ENCODE results near the gene ATG16L2.
"Not testable (repeated sequence)": the region's sequence is repeated elsewhere in the genome, so short reads cannot be mapped to it uniquely, and the experiment has no call there.

ATG16L2 gene

DNA sequence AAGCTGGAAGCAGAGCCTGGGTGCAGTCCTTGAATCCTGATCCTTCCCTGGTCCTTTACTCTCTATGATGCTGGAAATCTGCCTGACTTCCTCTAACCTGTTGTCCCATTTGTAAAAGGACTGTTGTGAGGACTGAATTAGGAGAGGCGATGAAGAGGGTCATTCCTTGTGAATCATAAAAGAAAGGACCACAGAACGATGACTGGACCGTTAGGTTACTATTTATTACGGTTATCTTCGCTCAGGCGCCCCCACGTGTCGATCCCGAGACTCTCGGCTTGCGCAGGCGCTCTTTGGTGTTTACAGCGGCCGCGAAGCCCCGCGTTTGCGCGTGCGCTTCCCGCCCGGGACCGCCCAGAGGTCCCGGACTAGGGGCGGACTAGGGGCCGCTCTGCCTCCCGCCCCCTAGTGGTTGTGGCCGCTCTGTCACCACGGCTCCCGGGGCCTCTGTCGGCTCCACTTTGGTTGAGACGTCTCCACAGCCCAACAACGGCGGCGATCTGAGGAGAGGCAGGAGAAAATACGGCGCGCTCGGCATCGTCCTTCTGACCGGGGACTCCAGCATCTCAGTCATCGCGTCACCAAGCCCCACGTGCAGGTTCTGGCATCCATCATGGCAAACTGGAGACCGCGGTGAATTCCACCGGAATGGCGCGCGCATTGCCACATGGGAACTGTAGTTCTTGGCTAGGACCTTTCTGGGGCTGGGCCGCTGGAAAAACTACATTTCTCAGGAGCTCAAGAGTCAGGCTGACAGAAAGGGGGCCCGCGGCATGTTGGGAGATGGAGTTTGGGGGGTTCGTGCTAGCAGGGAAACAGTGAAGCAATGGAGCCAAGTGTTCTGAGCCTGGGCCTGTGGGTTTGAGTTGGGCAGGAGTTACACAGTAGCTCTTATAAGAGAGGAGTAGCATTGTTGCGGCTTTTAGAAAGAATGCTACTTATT, 20.5 kb upstream of the ATG16L2 start, which contains the start of gene STARD10:
TSS of gene STARD10 (minus strand) at position 623 of the 943 bp plus-strand sequence. CDS start 12,866 bp downstream, outside the sequence.
- in situ Hi-C loops (cut with MboI; ENCODE audit: low sequenced_read_pairs) = no loop called here

DNA sequence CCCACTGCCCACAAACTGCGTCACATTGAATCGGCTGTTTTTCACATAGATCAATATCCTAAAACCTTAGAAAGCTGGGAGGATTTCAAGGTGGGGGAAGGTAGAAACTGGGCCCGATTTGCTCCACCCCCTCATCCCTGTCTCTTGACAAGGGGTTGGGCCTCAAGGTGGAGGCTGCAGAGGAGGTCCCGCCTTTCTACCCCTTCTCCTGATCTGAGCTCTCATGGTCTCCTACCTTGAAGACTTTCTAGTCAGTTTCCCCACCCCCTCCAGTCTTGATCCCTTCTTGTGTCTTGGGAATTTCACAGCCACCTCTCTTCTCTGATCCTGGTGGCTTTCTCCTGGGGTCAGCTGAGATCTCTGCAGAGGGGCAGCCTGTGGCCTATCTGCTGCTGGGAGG, 15.8 kb upstream of the ATG16L2 start:
- in situ Hi-C loops (cut with MboI; ENCODE audit: low sequenced_read_pairs) = no loop called here

DNA sequence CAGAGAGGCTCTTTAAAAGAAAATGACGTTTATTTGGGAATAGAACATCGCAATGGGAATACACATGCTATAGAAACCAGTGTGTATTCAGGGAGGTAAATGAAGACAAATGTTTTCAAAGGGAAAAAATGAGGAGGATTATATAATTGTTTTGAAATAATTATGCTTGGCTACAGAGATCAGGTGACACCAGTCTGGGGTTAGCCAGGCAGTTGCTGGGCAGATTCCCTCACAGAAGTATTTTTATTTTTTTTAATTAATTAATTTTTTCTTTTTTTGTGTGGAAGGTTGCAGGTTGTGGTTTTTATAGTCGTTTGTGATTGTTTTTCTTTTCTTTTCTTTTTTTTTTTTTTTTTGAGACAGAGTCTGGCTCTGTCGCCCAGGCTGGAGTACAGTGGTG, 14.8 kb upstream of the ATG16L2 start:
- in situ Hi-C loops (cut with MboI; ENCODE audit: low sequenced_read_pairs) = no loop called here

DNA sequence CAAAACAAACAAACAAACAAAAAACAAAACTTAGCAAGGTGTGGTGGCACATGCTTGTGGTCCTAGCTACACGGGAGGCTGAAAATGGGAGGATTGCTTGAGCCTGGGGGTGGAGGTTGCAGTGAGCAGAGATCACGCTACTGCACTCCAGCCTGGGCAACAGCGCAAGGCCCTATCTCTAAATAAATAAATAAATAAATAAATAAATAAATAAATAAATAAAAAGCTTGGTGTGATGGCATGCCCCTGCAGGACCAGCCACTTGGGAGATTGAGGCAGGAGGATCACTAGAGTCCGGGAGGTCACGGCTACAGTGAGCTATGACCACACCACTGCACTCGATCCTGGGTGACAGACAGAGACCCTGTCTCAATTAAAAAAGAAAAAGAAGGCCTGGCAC, 11.4 kb upstream of the ATG16L2 start:
- in situ Hi-C loops (cut with MboI; ENCODE audit: low sequenced_read_pairs) = no loop called here

DNA sequence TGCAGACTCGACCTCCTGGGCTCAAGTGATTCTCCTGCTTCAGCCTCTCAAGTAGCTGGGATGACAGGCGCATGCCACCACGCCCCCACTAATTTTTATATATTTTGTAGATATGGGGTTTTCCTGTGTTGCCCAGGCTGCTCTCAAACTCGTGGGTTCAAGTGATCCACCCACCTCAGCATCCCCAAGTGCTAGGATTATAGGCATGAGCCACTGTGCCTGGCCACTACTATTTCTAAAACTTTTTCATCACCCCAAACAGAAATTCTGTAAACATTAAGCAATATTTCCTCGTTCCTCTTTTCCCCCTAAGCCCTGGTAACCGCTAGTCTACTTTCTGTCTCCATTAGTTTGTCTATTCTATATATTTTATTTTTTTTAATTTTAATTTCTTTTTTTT, 9.0 kb upstream of the ATG16L2 start:
- in situ Hi-C loops (cut with MboI; ENCODE audit: low sequenced_read_pairs) = no loop called here

DNA sequence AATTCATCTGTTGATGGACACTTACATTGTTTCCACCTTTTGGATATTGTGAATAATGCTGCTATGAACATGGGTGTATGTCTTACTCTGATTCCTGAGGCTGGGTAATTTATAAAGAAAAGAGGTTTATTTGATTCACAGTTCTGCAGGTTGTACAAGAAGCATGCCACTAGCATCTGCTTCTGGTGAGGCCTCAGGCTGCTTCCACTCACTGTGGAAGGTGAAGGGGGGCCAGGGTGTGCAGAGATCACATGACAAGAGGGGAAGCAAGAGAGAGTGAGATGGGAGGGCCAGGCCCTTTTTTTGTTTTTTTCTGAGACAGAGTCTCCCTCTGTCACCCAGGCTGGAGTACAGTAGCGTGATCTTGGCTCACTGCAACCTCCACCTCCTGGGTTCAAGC, 7.8 kb upstream of the ATG16L2 start:
- in situ Hi-C loops (cut with MboI; ENCODE audit: low sequenced_read_pairs) = not testable (repeated sequence)

DNA sequence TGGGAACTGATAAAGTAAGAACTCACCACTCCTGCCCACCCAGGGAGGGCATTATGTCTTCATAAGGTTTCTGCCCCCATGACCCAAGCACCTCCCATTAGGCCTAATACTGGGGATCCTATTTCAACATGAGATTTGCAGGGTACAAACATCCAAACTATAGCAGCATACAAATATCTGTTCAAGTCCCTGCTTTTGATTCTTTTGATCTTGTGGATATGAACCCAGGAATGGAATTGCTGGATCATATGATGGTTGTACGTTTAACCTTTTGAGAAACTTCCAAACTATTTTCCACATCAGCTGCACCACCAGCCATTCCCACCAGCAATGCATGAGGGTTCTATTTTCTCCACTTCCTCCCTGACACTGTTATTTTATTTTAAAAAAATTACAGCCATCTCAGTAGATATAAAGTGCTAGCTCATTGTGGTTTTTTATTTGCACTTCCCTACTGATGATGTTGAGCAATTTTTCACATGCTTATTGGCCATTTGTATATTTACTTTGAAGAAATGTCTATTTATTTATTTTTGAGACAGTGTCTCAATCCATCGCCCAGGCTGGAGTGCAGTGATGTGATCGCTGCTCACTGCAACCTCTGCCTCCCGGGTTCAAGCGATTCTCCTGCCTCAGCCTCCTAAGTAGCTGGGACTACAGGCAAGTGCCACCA, 7.1 kb upstream of the ATG16L2 start:
- in situ Hi-C loops (cut with MboI; ENCODE audit: low sequenced_read_pairs) = no loop called here

DNA sequence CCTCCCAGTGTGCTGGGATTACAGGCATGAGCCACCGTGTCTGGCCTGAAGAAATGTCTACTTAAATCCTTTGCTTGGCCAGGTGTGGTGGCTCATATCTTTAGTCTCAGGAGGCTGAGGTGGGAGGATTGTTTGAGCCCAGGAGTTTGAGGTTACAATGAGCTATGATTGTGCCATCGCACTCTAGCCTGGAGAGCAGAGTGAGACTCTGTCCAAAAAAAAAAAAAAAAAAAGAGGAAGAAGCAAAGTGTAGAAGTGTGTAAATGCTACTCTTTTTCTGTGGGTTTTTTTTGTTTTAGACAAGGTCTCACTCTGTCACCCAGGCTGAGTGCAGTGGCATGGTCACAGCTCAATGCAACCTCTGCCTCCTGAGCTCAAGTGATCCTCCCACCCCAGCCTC, 6.4 kb upstream of the ATG16L2 start:
- in situ Hi-C loops (cut with MboI; ENCODE audit: low sequenced_read_pairs) = no loop called here

DNA sequence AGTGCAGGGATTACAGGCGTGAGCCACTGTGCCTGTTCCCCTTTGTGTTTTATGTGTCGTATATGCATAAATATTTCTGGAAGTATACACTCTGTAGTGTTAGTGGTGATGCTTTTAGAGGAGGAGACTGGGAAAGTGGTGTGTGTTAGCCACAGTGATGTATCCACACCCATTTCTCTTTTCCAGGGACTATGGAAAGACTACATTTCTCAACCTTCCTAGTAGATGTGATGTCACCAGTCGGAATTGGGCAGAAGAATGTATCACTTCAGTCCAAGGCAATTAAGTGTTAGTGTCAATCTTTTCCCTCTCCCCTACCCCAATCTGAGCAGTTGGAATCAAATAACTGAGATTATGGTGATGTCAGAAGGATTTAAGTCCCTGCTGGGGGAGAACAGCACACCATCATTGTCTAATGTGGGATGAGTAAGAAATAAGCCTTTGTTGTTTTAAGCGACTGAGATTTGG, 5.8 kb upstream of the ATG16L2 start:
- in situ Hi-C loops (cut with MboI; ENCODE audit: low sequenced_read_pairs) = no loop called here

DNA sequence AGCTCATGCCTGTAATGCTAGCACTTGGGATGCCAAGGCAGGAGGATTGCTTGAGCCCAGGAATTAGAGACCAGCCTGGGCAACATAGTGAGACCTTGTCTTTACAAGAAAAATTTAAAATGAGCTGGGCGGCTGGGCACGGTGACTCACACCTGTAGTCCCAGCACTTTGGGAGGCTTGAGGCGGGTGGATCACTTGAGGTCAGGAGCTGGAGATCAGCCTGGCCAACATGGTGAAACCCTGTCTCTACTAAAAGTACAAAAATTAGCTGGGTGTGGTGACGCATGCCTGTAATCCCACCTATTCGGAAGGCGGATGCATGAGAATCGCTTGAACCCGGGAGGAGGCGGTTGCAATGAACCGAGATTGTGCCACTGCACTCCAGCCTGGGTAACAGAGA, 2.5 kb upstream of the ATG16L2 start:
- in situ Hi-C loops (cut with MboI; ENCODE audit: low sequenced_read_pairs) = not testable (repeated sequence)

DNA sequence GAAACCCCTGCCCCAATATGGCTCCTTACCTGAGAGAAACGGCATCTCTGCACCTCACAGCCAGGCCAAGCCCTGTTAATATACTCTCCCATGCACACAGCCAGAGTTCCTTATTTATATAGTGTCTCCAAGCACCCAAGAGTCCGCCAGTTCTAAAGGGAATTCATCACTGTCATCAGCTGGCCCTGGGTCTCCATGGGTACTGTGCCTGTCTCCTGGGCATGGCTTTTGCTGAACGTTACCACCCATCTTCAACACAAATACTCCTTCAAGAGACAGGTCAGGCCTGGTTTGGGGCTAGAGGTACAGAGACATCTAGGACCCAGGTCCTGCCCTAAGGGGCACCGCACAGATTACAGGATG, 1.6 kb upstream of the ATG16L2 start:
- in situ Hi-C loops (cut with MboI; ENCODE audit: low sequenced_read_pairs) = no loop called here

DNA sequence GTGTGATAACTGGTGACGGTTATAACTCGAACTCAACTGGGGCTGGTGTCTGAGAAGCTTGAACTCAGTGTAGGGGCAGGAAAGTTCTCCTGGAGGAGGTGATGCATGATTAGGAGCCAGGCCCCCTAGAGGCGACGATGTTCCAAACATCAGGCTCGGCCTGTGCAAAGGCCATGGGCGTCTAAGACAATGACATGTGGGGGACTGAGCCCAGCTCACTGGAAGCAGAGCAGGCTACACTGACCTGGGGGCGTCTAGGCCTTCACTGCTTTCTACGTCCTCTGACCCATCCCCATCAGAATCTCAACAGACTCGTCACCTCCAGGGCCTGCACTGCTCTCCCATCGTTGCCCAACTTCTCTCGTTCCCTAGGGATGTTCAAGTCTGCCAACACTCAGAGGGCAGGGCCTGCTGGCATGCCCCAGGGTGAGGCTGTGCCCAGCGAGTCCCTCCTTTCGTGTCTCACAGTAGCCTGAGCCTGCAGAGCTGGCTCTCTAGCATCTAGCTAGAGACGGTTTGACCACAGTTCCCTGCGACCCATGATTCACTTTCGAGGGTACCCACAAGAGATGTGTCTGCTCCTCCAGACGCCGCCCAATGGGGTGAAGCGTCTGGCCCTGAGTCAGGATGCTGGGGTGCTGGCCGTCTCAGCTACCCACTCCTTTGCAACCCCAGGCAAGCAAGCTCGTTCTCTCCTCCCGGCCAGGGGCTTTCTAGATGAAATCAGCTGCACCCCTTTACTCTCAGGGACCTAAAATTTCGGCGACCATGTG, 1.1 kb upstream of the ATG16L2 start:
- in situ Hi-C loops (cut with MboI; ENCODE audit: low sequenced_read_pairs) = no loop called here

DNA sequence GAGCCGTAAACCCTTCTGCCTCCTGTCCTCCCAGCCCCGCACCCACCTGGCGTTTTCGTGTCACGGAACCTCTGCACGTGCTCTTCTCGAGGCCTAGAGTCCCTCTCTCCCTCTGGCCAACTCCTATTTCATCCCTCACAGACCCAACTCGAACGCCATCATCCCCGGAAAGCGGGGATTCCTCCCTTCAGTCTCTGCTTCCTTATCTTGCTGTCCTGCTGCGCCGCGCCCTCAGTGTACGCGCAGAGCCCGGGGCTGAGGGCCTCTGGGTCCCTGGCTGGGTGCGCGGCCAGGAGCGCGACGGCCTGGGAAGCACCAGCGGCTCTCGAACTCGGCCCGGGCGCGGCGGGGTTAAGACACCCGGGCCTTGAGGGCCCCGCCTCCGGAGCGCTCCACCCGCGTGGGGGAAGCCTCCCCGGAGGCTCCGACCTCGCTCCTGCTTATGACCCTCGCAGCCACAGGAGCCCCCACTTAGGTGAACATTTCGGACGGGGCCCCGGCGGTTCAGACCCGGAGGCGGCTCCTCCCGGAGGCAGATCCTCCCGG, 398 bp upstream of the ATG16L2 start:
- in situ Hi-C loops (cut with MboI; ENCODE audit: low sequenced_read_pairs) = no loop called here

DNA sequence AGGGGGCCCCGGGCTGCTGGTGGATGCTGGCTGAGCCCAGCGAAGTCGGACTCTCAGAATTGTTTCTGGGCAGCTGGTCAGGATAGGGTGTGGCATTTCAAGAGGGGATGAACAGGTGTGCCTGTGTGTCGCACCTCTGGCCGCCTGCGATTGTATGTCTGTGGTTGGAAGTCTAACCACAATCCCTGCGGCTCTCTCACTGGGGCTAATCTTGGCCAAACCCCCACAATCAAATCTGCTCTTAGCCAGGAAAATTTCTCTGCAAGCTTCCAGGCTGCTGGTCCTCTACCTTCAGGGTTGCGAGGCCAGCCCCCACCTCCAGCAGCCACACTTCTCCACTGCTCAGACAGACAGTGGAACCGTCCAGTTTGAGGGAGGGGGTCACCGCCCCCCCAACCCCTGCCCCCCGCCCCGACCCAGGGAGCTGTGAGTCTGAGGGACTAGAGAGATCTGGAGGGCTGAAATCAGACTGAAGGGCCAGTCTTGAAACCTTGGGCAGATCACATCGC, 953 bp downstream of the ATG16L2 start:
- in situ Hi-C loops (cut with MboI; ENCODE audit: low sequenced_read_pairs) = no loop called here

DNA sequence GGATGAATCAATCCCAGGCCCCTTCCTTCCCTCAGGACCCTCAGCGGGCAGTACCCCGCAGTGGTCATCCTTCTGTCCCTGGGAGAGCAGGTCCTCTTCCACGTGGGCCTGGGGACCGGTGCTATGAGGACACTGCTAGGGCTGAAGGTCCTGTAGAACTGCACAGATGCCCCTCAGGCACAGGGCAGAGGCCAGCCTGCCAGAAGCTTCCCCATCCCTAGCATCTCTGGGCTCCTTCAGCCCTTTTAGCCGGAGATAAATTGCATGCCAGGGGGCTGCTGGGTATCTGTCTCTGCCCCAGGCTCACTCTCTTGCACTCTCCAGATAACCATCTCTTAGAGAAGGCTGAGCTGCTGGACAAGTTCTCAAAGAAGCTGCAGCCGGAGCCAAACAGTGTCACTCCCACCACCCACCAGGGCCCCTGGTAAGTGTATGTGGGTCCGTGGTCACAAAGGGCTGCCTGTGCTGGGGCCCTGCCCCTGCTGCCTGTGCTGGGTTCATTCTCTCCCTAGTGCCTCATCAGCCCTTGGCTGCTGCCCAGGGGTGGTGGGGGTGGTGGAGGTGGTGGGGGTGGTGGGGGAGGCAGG, 2.3 kb downstream of the ATG16L2 start:
- in situ Hi-C loops (cut with MboI; ENCODE audit: low sequenced_read_pairs) = no loop called here

DNA sequence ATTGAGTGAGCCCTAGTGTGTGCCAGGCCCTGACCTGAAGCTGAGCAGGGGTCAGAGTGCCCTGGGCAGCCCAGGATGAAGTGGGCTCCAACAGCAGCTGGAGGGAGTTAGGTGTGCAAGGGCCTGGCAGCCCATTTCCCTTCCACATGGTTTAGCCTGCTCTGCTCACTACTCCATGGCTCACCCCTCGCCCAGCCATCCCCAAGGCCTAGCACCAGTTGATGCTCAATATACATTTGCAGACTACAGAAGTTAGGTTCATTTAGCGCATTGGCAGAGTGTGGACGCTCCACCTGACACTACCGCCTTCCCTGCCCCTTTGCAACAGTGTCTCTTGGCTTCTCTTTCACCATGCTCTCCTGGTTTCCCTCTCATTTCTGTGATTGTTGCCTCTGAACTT, 3.8 kb downstream of the ATG16L2 start:
- in situ Hi-C loops (cut with MboI; ENCODE audit: low sequenced_read_pairs) = no loop called here

DNA sequence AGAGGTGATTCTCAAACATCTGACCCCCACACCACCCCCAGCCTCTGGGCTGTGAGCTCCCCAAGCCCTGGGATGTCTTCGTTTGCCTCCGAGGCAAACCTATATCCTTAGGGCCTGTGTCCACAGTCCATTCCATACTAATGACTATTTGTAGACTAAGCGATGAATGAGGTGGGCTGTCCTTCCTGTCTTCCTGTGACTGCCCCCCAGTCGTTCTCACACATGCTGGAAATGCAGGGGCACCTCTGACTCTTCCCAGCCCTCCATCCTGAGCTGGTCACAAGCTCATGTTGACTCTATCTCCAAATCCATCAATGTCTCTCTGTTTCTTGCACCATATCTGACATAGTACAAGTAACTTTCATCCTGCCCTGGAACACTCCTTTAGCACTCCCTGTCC, 4.8 kb downstream of the ATG16L2 start:
- in situ Hi-C loops (cut with MboI; ENCODE audit: low sequenced_read_pairs) = no loop called here

DNA sequence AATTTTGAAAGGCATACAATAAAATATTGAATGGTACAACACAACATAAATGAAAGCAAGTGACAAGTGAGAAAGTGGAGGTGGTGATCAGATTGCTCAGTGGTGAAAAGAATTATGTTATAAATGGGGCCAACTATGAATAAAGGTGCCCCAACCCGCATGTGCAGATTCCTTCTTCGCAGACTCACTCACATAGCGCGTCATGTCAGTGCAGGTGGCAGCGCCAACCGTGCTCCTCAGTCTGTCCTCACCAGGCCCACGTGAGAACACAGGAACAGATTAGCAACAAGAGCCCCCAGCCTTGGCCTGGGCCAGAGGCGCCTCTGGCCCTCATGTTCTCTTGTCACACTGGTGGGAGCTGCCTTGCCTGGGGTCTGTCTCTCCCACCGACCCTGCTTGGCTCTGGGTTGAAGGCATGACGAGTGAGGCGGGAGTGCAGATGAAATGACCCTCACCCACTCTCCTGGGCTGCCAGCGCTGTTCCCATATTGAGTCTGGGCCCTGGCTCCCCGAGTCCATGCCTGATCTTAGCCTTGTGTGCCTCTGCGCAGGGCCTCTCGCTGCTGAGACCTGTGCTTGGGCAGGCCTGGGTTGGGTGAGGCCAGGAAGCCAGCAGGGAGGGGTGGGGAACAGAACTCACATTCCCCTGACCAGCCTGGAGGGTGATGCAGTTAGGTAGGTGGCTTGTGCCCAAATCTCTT, 6.4 kb downstream of the ATG16L2 start:
- in situ Hi-C loops (cut with MboI; ENCODE audit: low sequenced_read_pairs) = no loop called here

DNA sequence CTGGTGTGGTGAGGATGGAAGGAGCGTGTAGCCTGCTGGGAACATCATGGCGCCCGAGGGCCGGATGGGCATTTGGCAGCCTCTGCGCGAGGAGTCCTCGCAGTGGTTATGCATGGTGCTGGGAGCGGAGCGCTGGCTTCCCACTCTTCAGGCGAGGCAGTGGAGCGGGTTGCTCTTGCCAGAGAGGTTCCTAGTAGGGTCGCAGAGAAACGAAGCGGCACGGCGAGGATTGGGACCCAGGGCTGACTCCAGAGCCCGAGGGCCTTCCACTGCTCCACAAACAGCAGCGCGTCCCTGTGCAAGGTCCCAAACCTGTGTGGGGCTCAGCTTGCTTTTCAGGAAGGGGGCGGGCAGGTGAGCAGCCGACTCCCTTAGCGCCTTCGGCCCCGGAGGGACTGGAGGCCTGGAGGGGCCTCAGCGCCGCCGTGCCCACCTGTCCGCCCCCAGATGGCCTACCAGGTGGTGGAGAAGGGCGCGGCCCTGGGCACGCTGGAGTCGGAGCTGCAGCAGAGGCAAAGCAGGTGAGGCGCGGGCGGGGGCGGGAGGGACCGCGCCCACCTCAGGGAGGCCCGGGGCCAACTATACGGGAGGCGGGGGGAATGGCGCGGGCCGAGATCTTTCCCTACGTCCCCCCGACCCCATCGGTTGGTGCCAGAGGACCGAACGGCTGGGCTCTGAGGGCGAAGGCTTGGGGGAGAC, 7.2 kb downstream of the ATG16L2 start:
- in situ Hi-C loops (cut with MboI; ENCODE audit: low sequenced_read_pairs) = no loop called here

Measured in hTERT RPE-1 (cell line).